Activated naive CD8-positive, alpha-beta T cell treated with anti-CD3 and anti-CD28 coated beads for 36 hours (primary cell): ENCODE data around the gene ARMC8. TPM values are rescaled to one million over a fixed set of nuclear protein-coding genes. Genes with fewer than 3 reads are reported as not detected.

Source experiments
- DNase-seq: peaks from one replicate; pipeline ENCODE4 v3.0.0; 2021
- H3K27ac Mint-ChIP-seq: one replicate; pipeline ENCODE4 v1.8.0; 2022; ENCODE audit warnings: mild to moderate bottlenecking, moderate library complexity, mixed read lengths
- H3K27me3 Mint-ChIP-seq: one replicate; pipeline ENCODE4 v1.8.0; 2022; ENCODE audit warnings: mild to moderate bottlenecking, mixed read lengths
- H3K36me3 Mint-ChIP-seq: one replicate; pipeline ENCODE4 v1.8.0; 2021; ENCODE audit warnings: mild to moderate bottlenecking, mixed read lengths
- H3K4me1 Mint-ChIP-seq: one replicate; pipeline ENCODE4 v1.8.0; 2021; ENCODE audit warnings: mixed read lengths
- H3K4me3 Mint-ChIP-seq: one replicate; pipeline ENCODE4 v1.8.0; 2022; ENCODE audit warnings: mild to moderate bottlenecking, moderate library complexity, mixed read lengths
- H3K9me3 Mint-ChIP-seq: one replicate; pipeline ENCODE4 v1.8.0; 2022; ENCODE audit warnings: mixed read lengths
- total RNA-seq, 2 experiments: library from RNA; stranded (reverse); gene quantifications; one replicate each; pipeline ENCODE4 v1.2.3, GENCODE V29; 2021

Gene ARMC8
- total RNA-seq, 2 experiments from 2014 or later: 43.0 to 45.6 TPM

GRCh38 chr3:138186803-138187295 is 252 bp upstream of the ARMC8 start:
- peaks cover 28% of the 10 kb centered on the region for H3K4me1 Mint-ChIP-seq
- H3K27me3 Mint-ChIP-seq: peaks cover 9% of the 10 kb centered on the region
- H3K36me3 Mint-ChIP-seq: peaks cover 12% of the 10 kb centered on the region
- peak overlapping the region; percentile 98 for H3K27ac Mint-ChIP-seq
- peak; percentile 89 for DNase-seq
- no peaks in the 10 kb centered on the region for H3K9me3 Mint-ChIP-seq
- H3K4me3 Mint-ChIP-seq: peak overlapping the region; percentile 94

- Mint-ChIP-seq H3K4me3 (peak overlapping the region; percentile 94), H3K27ac (peak overlapping the region; percentile 98), H3K27me3 (peaks cover 9% of the 10 kb centered on the region), H3K36me3 (peaks cover 15% of the 10 kb centered on the region), H3K4me1 (peaks cover 29% of the 10 kb centered on the region), H3K9me3 (no peaks in the 10 kb centered on the region)
- peak; percentile 40 for DNase-seq
Observed at GRCh38 chr3:138188013-138188730, 1.1 kb downstream of the ARMC8 start.

- no peak overlapping the region for H3K27ac Mint-ChIP-seq
- no peaks in the 10 kb centered on the region for H3K27me3 Mint-ChIP-seq
- no peaks in the 10 kb centered on the region for H3K9me3 Mint-ChIP-seq
- peaks cover 36% of the 10 kb centered on the region for H3K4me1 Mint-ChIP-seq
- H3K4me3 Mint-ChIP-seq: no peak overlapping the region
- H3K36me3 Mint-ChIP-seq: peaks cover 22% of the 10 kb centered on the region
- DNase-seq: no peak
Observed at GRCh38 chr3:138195481-138195880, 8.4 kb downstream of the ARMC8 start.

- no peaks in the 10 kb centered on the region for H3K9me3 Mint-ChIP-seq
- no peak overlapping the region for H3K4me3 Mint-ChIP-seq
- H3K36me3 Mint-ChIP-seq: peaks cover 20% of the 10 kb centered on the region
- DNase-seq: no peak
- peaks cover 33% of the 10 kb centered on the region for H3K4me1 Mint-ChIP-seq
- no peak overlapping the region for H3K27ac Mint-ChIP-seq
- no peaks in the 10 kb centered on the region for H3K27me3 Mint-ChIP-seq
Observed at GRCh38 chr3:138196023-138196422, 8.9 kb downstream of the ARMC8 start.

- H3K27me3 Mint-ChIP-seq: no peaks in the 10 kb centered on the region
- no peaks in the 10 kb centered on the region for H3K9me3 Mint-ChIP-seq
- DNase-seq: no peak
- H3K4me1 Mint-ChIP-seq: peaks cover 34% of the 10 kb centered on the region
- no peak overlapping the region for H3K4me3 Mint-ChIP-seq
- H3K27ac Mint-ChIP-seq: no peak overlapping the region
- peaks cover 19% of the 10 kb centered on the region for H3K36me3 Mint-ChIP-seq
Observed at GRCh38 chr3:138197058-138197457, 10.0 kb downstream of the ARMC8 start.

GRCh38 chr3:138197524-138197923 is 10.4 kb downstream of the ARMC8 start:
- H3K9me3 Mint-ChIP-seq: no peaks in the 10 kb centered on the region
- no peak overlapping the region for H3K4me3 Mint-ChIP-seq

GRCh38 chr3:138199851-138200250 is 12.8 kb downstream of the ARMC8 start:
- H3K4me1 Mint-ChIP-seq: peaks cover 40% of the 10 kb centered on the region
- peaks cover 27% of the 10 kb centered on the region for H3K36me3 Mint-ChIP-seq
- no peaks in the 10 kb centered on the region for H3K9me3 Mint-ChIP-seq
- no peak overlapping the region for H3K27ac Mint-ChIP-seq
- no peak overlapping the region for H3K4me3 Mint-ChIP-seq
- no peaks in the 10 kb centered on the region for H3K27me3 Mint-ChIP-seq
- DNase-seq: no peak

More at GRCh38 chr3:138197524-138197923, 10.4 kb downstream of the ARMC8 start:
- H3K36me3 Mint-ChIP-seq: peaks cover 19% of the 10 kb centered on the region
- H3K4me1 Mint-ChIP-seq: peaks cover 34% of the 10 kb centered on the region
- no peak for DNase-seq
- no peaks in the 10 kb centered on the region for H3K27me3 Mint-ChIP-seq
- no peak overlapping the region for H3K27ac Mint-ChIP-seq

- Mint-ChIP-seq H3K36me3 (peaks cover 29% of the 10 kb centered on the region), H3K9me3 (no peaks in the 10 kb centered on the region), H3K4me1 (peaks cover 39% of the 10 kb centered on the region), H3K27ac (no peak overlapping the region), H3K27me3 (no peaks in the 10 kb centered on the region), H3K4me3 (no peak overlapping the region)
- no peak for DNase-seq
Observed at GRCh38 chr3:138200424-138200823, 13.3 kb downstream of the ARMC8 start.

GRCh38 chr3:138202945-138203701 is 16.0 kb downstream of the ARMC8 start:
- Mint-ChIP-seq H3K4me1 (peaks cover 36% of the 10 kb centered on the region), H3K9me3 (peaks cover 4% of the 10 kb centered on the region), H3K27ac (peak overlapping the region; percentile 65), H3K36me3 (peaks cover 34% of the 10 kb centered on the region), H3K27me3 (no peaks in the 10 kb centered on the region), H3K4me3 (no peak overlapping the region)
- DNase-seq: peak; percentile 4

GRCh38 chr3:138203938-138204337 is 16.8 kb downstream of the ARMC8 start:
- no peak for DNase-seq
- Mint-ChIP-seq H3K36me3 (peaks cover 38% of the 10 kb centered on the region), H3K9me3 (peaks cover 4% of the 10 kb centered on the region), H3K4me3 (no peak overlapping the region), H3K27me3 (no peaks in the 10 kb centered on the region), H3K27ac (no peak overlapping the region), H3K4me1 (peaks cover 36% of the 10 kb centered on the region)

GRCh38 chr3:138205527-138205926 is 18.4 kb downstream of the ARMC8 start:
- H3K4me1 Mint-ChIP-seq: peaks cover 28% of the 10 kb centered on the region
- peaks cover 38% of the 10 kb centered on the region for H3K36me3 Mint-ChIP-seq
- H3K9me3 Mint-ChIP-seq: peaks cover 4% of the 10 kb centered on the region
- no peak overlapping the region for H3K4me3 Mint-ChIP-seq
- H3K27me3 Mint-ChIP-seq: no peaks in the 10 kb centered on the region
- no peak for DNase-seq
- H3K27ac Mint-ChIP-seq: no peak overlapping the region

- no peak overlapping the region for H3K4me3 Mint-ChIP-seq
- H3K27me3 Mint-ChIP-seq: no peaks in the 10 kb centered on the region
- DNase-seq: no peak
- H3K4me1 Mint-ChIP-seq: peaks cover 28% of the 10 kb centered on the region
- no peak overlapping the region for H3K27ac Mint-ChIP-seq
- H3K9me3 Mint-ChIP-seq: peaks cover 4% of the 10 kb centered on the region
- H3K36me3 Mint-ChIP-seq: peaks cover 38% of the 10 kb centered on the region
Observed at GRCh38 chr3:138206196-138206595, 19.1 kb downstream of the ARMC8 start.

- Mint-ChIP-seq H3K27ac (no peak overlapping the region), H3K4me3 (no peak overlapping the region)
Observed at GRCh38 chr3:138210528-138210927, 23.4 kb downstream of the ARMC8 start.

GRCh38 chr3:138213398-138214085 is 26.4 kb downstream of the ARMC8 start:
- H3K4me1 Mint-ChIP-seq: peaks cover 20% of the 10 kb centered on the region
- no peak overlapping the region for H3K27ac Mint-ChIP-seq
- H3K4me3 Mint-ChIP-seq: no peak overlapping the region
- H3K9me3 Mint-ChIP-seq: no peaks in the 10 kb centered on the region
- no peak for DNase-seq
- no peaks in the 10 kb centered on the region for H3K27me3 Mint-ChIP-seq
- H3K36me3 Mint-ChIP-seq: peaks cover 18% of the 10 kb centered on the region

More at GRCh38 chr3:138210528-138210927, 23.4 kb downstream of the ARMC8 start:
- peaks cover 30% of the 10 kb centered on the region for H3K36me3 Mint-ChIP-seq
- peaks cover 4% of the 10 kb centered on the region for H3K9me3 Mint-ChIP-seq
- no peak for DNase-seq
- no peaks in the 10 kb centered on the region for H3K27me3 Mint-ChIP-seq
- H3K4me1 Mint-ChIP-seq: peaks cover 18% of the 10 kb centered on the region

GRCh38 chr3:138219255-138219654 is 32.2 kb downstream of the ARMC8 start:
- no peaks in the 10 kb centered on the region for H3K9me3 Mint-ChIP-seq
- DNase-seq: no peak
- no peaks in the 10 kb centered on the region for H3K27me3 Mint-ChIP-seq
- H3K4me1 Mint-ChIP-seq: peaks cover 42% of the 10 kb centered on the region
- H3K27ac Mint-ChIP-seq: peak overlapping the region; percentile 68
- peaks cover 24% of the 10 kb centered on the region for H3K36me3 Mint-ChIP-seq
- H3K4me3 Mint-ChIP-seq: no peak overlapping the region
